Activated CD4-positive, alpha-beta T cell treated with anti-CD3 and anti-CD28 coated beads, Interleukin-2, amount 10 ng/mL, durations not matched to agents 7 days and 5 days (primary cell): ENCODE data around the gene SET. TPM values are rescaled to one million over a fixed set of nuclear protein-coding genes. Genes with fewer than 3 reads are reported as not detected.

ENCODE experiments used
- CTCF ChIA-PET: fragments of 350-600 bp; sonication (Branson Sonifier 250); formaldehyde crosslinking; loops from one replicate; lab custom pipeline; 2021; ENCODE audit warnings: antibody characterized with exemption; lab: Charles Lee
- POLR2A ChIA-PET: fragments of 350-600 bp; sonication (Branson Sonifier 250); formaldehyde crosslinking; loops from one replicate; lab custom pipeline; 2021; ENCODE audit warnings: antibody characterized with exemption; lab: Charles Lee
- DNase-seq: peaks from one replicate; pipeline ENCODE4 v3.0.0-alpha.2; 2020
- H3K27ac Mint-ChIP-seq: one replicate; pipeline ENCODE4 v1.8.0; 2021; ENCODE audit warnings: mild to moderate bottlenecking, moderate library complexity, mixed read lengths
- H3K27me3 Mint-ChIP-seq: one replicate; pipeline ENCODE4 v1.8.0; 2021; ENCODE audit warnings: mixed read lengths
- H3K36me3 Mint-ChIP-seq: one replicate; pipeline ENCODE4 v1.8.0; 2021; ENCODE audit warnings: low read depth, mixed read lengths
- H3K4me1 Mint-ChIP-seq: one replicate; pipeline ENCODE4 v1.8.0; 2021; ENCODE audit warnings: mixed read lengths
- H3K4me3 Mint-ChIP-seq: one replicate; pipeline ENCODE4 v1.8.0; 2021; ENCODE audit warnings: mild to moderate bottlenecking, moderate library complexity, mixed read lengths
- H3K9me3 Mint-ChIP-seq: one replicate; pipeline ENCODE4 v1.8.0; 2021; ENCODE audit warnings: mixed read lengths
- total RNA-seq, 2 experiments: library from RNA; stranded (reverse); gene quantifications; one replicate each; pipeline ENCODE4 v1.2.3, GENCODE V29; 2021

The SET gene
- total RNA-seq, 2 experiments from 2014 or later, result 476 to 482 TPM

GRCh38 chr9:128718047-128718446 lies 29.0 kb downstream of the SET start:
- CTCF ChIA-PET, result interaction anchor here (0.6 to 1.2 kb wide), 4 partner anchors 11 to 933 kb away, joined by 3 to 4 read pairs (median 3); no protein-coding TSS in a partner anchor
- no peaks in the 10 kb centered on the region for H3K27me3 Mint-ChIP-seq
- H3K36me3 Mint-ChIP-seq, result peaks cover 14% of the 10 kb centered on the region
- H3K4me3 Mint-ChIP-seq, result no peak overlapping the region
- H3K9me3 Mint-ChIP-seq, result no peaks in the 10 kb centered on the region
- POLR2A ChIA-PET, result no interaction called here
- no peak for DNase-seq
- no peak overlapping the region for H3K27ac Mint-ChIP-seq
- H3K4me1 Mint-ChIP-seq, result peaks cover 15% of the 10 kb centered on the region

GRCh38 chr9:128718475-128718874 lies 29.5 kb downstream of the SET start:
- Mint-ChIP-seq H3K27me3 (no peaks in the 10 kb centered on the region), H3K4me3 (no peak overlapping the region), H3K4me1 (peaks cover 19% of the 10 kb centered on the region), H3K27ac (no peak overlapping the region), H3K9me3 (no peaks in the 10 kb centered on the region), H3K36me3 (peaks cover 14% of the 10 kb centered on the region)
- ChIA-PET POLR2A (no interaction called here), CTCF (no interaction called here)
- no peak for DNase-seq

GRCh38 chr9:128719919-128720605 lies 31.0 kb downstream of the SET start:
- Mint-ChIP-seq H3K36me3 (peaks cover 15% of the 10 kb centered on the region), H3K4me3 (no peak overlapping the region), H3K27me3 (no peaks in the 10 kb centered on the region), H3K4me1 (peaks cover 26% of the 10 kb centered on the region), H3K9me3 (no peaks in the 10 kb centered on the region), H3K27ac (no peak overlapping the region)
- POLR2A ChIA-PET, result no interaction called here
- CTCF ChIA-PET, result no interaction called here
- no peak for DNase-seq

GRCh38 chr9:128720841-128721486 lies 31.9 kb downstream of the SET start:
- Mint-ChIP-seq H3K27ac (no peak overlapping the region), H3K36me3 (peaks cover 15% of the 10 kb centered on the region), H3K4me3 (peak overlapping the region; percentile 32), H3K9me3 (no peaks in the 10 kb centered on the region), H3K27me3 (no peaks in the 10 kb centered on the region), H3K4me1 (peaks cover 33% of the 10 kb centered on the region)
- ChIA-PET CTCF (no interaction called here), POLR2A (no interaction called here)
- DNase-seq, result no peak

- no peak for DNase-seq
- Mint-ChIP-seq H3K4me1 (peaks cover 37% of the 10 kb centered on the region), H3K4me3 (peak overlapping the region; percentile 94), H3K9me3 (no peaks in the 10 kb centered on the region), H3K27ac (peak overlapping the region; percentile 60), H3K27me3 (no peaks in the 10 kb centered on the region), H3K36me3 (peaks cover 15% of the 10 kb centered on the region)
- ChIA-PET POLR2A (no interaction called here), CTCF (no interaction called here)
These were observed 32.5 kb downstream of the SET start for GRCh38 chr9:128721487-128722010.

GRCh38 chr9:128722380-128723351 lies 33.6 kb downstream of the SET start:
- POLR2A ChIA-PET, result no interaction called here
- CTCF ChIA-PET, result no interaction called here
- H3K4me3 Mint-ChIP-seq, result peak overlapping the region; percentile 94

GRCh38 chr9:128723352-128723865 lies 34.4 kb downstream of the SET start:
- Mint-ChIP-seq H3K36me3 (peaks cover 15% of the 10 kb centered on the region), H3K9me3 (no peaks in the 10 kb centered on the region), H3K4me1 (peaks cover 52% of the 10 kb centered on the region), H3K27ac (peak overlapping the region; percentile 94), H3K27me3 (no peaks in the 10 kb centered on the region), H3K4me3 (peak overlapping the region; percentile 94)
- DNase-seq, result no peak
- POLR2A ChIA-PET, result no interaction called here
- CTCF ChIA-PET, result interaction anchor here (1.3 to 1.8 kb wide), 2 partner anchors 9 to 22 kb away, joined by 5 to 11 read pairs; partner anchors contain the start of gene PKN3

More at GRCh38 chr9:128722380-128723351, 33.6 kb downstream of the SET start:
- peak overlapping the region; percentile 94 for H3K27ac Mint-ChIP-seq
- H3K9me3 Mint-ChIP-seq, result no peaks in the 10 kb centered on the region
- peaks cover 45% of the 10 kb centered on the region for H3K4me1 Mint-ChIP-seq
- peaks cover 15% of the 10 kb centered on the region for H3K36me3 Mint-ChIP-seq
- DNase-seq, result no peak
- no peaks in the 10 kb centered on the region for H3K27me3 Mint-ChIP-seq

- no peaks in the 10 kb centered on the region for H3K27me3 Mint-ChIP-seq
These were observed 35.1 kb downstream of the SET start, which contains the start of gene ZDHHC12 for GRCh38 chr9:128723866-128724743. Gene ZDHHC12, minus strand, starts transcription at chr9:128724127. Its CDS starts 34 bp downstream, at chr9:128724093.

GRCh38 chr9:128724744-128725211 lies 35.8 kb downstream of the SET start:
- ChIA-PET POLR2A (interaction anchor here (0.9 kb wide), 1 partner anchor 172 kb away, joined by 3 read pairs; no protein-coding TSS in a partner anchor), CTCF (interaction anchor here (0.6 to 1.8 kb wide), 7 partner anchors 8 to 413 kb away, joined by 3 to 11 read pairs (median 4); partner anchors contain the start of gene PKN3)
- H3K27ac Mint-ChIP-seq, result peak overlapping the region; percentile 89
- H3K36me3 Mint-ChIP-seq, result peaks cover 14% of the 10 kb centered on the region
- peak; percentile 57 for DNase-seq
- no peaks in the 10 kb centered on the region for H3K9me3 Mint-ChIP-seq
- peaks cover 55% of the 10 kb centered on the region for H3K4me1 Mint-ChIP-seq
- H3K4me3 Mint-ChIP-seq, result peak overlapping the region; percentile 94
- no peaks in the 10 kb centered on the region for H3K27me3 Mint-ChIP-seq

More at GRCh38 chr9:128723866-128724743, 35.1 kb downstream of the SET start, which contains the start of gene ZDHHC12:
- DNase-seq, result peak; percentile 100
- CTCF ChIA-PET, result interaction anchor here (0.6 to 1.8 kb wide), 7 partner anchors 9 to 412 kb away, joined by 3 to 11 read pairs (median 4); partner anchors contain the start of gene PKN3
- POLR2A ChIA-PET, result interaction anchor here (0.6 to 0.9 kb wide), 2 partner anchors 171 to 677 kb away, joined by 3 to 4 read pairs; no protein-coding TSS in a partner anchor
- Mint-ChIP-seq H3K4me3 (peak within 1 kb of the TSS; percentile 94), H3K9me3 (no peaks in the 10 kb centered on the region), H3K36me3 (peaks cover 15% of the 10 kb centered on the region), H3K27ac (peak within 1 kb of the TSS; percentile 94), H3K4me1 (peaks cover 53% of the 10 kb centered on the region)

- Mint-ChIP-seq H3K9me3 (no peaks in the 10 kb centered on the region), H3K4me1 (peaks cover 45% of the 10 kb centered on the region), H3K4me3 (no peak overlapping the region), H3K27ac (peak overlapping the region; percentile 62), H3K27me3 (no peaks in the 10 kb centered on the region), H3K36me3 (peaks cover 2% of the 10 kb centered on the region)
- DNase-seq, result no peak
- ChIA-PET CTCF (interaction anchor here (1.5 kb wide), 1 partner anchor 18 kb away, joined by 3 read pairs; no protein-coding TSS in a partner anchor), POLR2A (no interaction called here)
These were observed 38.7 kb downstream of the SET start for GRCh38 chr9:128727640-128728248.
